Mammary epithelial cell (primary cell): ENCODE data around the gene ZNF138.

ENCODE experiments used
- CTCF ChIP-seq, 2 donors: IDR thresholded peaks in 1 of 2; conservative IDR thresholded peaks in 1 of 2; 2 replicates each; pipeline ENCODE4 v1.5.1; 2011 to 2012; ENCODE audit warnings: inconsistent platforms in 2 of 2, low read length in 2 of 2, mild to moderate bottlenecking in 2 of 2, control low read depth in 1 of 2, low read depth in 1 of 2; ENCODE audit not compliant: insufficient read depth in 1 of 2; ENCODE audit errors: extremely low read depth in 1 of 2
- EZH2 ChIP-seq: IDR thresholded peaks from 2 replicates; pipeline ENCODE4 v1.6.1; 2012; ENCODE audit warnings: low read length, inconsistent platforms, borderline replicate concordance

- TF ChIP-seq CTCF (conservative IDR thresholded peaks at IDR 0.05 in 1 of 2, IDR thresholded peaks at IDR 0.05 in 1 of 2; ENCODE audit: extremely low read depth in 1 of 2, insufficient read depth in 1 of 2, low read depth in 1 of 2, low read length in 2 of 2) = no peak
- no peak for TF ChIP-seq EZH2
Observed at GRCh38 chr7:64795176-64795575, 948 bp downstream of the ZNF138 start.
